GM12892 (cell line): ENCODE results near the gene RNF113B.

Experiments
- POLR2A ChIP-seq: IDR thresholded peaks from 2 replicates; pipeline ENCODE4 v1.6.1; 2011; ENCODE audit warnings: low read depth, low read length, control low read depth
- POLR2AphosphoS5 ChIP-seq: IDR thresholded peaks from 2 replicates; pipeline ENCODE4 v1.6.1; 2011; ENCODE audit warnings: low read depth, low read length, control low read depth
- TAF1 ChIP-seq: IDR thresholded peaks from 2 replicates; pipeline ENCODE4 v1.6.1; 2011; ENCODE audit warnings: low read depth, mild to moderate bottlenecking, control low read depth, low read length, borderline replicate concordance

DNA sequence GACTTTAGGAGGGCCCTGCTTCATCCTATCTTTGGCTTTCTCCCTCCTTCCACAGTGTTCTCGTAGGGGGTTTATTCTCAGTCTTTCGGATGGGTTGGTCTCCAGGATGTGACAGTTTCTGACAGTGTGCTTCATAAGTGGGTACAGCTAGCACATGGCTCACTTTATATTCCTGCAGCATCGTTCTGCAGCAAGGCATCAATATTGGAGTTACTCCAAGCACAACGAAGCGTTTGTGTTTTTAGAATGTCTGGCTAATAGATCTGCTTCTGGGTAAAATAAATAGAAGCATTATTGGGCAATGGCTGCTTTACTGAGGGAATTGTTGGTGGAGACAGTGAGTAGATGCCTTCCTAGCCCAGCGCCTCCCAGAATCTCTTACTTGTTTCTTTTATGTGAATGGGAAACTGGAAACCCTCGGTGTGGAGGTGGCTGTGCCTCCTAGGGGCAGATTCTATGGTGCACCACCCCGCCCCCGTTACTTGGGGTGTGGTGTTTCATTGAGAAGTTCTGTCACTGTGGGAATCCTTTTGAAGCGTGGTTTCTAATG, 32.2 kb downstream of the RNF113B start:
- no peak for TF ChIP-seq POLR2A
- no peak for TF ChIP-seq TAF1
- no peak for TF ChIP-seq POLR2AphosphoS5
